T follicular helper cell (primary cell): ENCODE measurements around the gene FIBCD1.
"Not testable (repeated sequence)": the region's sequence is repeated elsewhere in the genome, so short reads cannot be mapped to it uniquely, and the experiment has no call there.

Experiments used
- DNase-seq: peaks from one replicate; pipeline ENCODE4 v3.0.0-alpha.2; 2020; ENCODE audit warnings: low read depth

FIBCD1 gene

DNA sequence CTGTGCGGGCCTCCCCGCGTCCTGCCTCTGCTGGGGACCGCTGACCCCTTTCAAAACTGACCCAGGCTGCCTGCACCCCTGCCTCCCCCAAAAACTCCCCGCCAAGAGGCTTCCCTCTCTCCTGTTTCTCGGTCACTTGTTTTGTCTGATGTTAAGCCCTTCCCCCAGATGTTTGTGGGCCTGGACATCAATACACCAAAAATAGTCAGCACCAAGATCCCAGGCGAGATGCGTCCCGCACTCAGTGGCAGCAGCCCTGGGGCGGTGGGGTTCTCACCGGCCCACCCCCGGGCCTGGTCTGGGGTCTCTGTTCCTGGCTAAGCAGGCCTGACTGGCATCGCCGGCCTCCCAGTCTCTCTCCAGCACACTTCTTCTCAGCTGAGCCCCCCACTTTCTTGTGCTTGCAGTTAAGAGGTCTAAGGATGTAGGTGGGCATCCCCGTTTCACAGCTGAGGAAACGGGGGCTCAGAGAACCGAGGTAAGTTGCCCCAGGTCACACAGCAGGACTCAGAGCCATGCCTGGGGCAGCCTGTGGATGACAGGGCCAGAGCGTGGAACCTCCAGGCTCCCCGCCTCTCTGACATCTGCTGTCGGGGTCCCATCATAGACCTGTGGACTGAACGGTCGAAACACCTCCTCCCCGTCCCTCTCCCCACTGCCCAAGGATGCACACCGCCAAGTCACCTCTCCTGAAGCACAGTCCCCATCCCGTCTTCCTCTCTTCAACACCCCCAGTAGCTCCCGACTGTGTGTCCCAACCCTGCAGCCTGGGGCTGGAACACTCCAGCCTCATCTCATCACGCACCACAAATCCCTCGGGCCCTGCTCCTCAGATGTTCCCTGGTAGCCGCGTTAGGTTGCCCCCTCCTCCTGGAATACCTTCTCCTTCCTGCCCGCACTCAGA lies 16.8 kb downstream of the FIBCD1 start:
- no peak for DNase-seq

DNA sequence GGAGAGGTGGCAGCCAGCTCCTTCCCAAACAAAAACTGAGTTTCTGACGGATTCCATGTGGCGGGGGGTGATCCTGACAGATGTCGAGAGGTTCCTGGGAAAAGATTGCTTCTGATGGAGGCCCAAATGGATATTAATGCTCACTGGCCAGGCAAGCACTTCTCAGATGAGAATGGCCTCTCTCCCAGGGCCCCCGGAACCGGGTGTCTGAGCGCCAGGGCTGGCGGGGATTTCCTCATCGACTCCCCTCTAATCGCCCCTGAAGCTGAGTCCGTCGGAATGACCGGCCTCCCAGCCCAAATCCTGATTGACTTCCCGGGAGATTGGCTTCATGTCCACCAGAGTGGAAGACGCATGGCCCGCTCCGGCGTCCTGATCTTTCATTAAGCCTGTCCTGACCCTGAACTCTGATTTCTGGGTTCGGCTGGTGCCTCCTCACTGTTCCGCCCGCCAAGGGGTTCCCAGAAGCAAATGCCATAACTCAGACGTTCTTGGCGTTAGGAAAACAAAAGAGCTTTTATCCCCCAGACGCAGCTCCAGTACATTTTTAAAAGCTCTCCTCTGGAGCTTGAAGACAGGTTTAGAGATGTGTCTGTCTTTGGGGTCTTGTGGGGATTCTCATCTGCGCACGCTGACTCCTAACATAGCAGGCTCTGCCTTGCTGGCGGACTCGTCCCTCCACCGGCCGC lies 17.6 kb downstream of the FIBCD1 start:
- no peak for DNase-seq

DNA sequence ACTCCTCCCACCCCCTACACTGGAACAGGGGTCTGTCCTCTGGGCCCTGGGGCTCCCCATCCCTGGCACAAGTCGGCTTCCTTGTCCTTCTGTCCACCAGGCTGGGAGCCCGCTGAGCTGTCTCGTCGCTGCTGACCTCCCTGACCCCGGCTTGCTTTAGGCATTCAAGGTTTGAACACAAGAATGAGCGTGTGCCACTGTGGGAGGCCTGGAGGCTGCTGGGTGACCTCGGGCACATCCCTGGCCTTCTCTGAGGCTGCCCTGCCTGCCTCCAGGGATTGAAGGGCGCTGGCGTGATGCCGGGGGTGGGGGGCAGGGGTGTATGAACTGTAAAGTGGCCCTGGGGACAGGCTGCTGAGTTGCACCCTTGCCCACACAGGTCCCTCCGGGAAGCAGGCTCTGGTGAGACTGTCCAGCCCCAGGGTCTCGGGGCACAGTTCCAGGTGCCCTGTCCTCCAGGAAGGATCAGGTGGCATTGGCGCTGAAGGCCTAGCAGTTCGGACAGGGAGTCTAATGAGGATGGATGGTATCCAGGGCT lies 18.2 kb downstream of the FIBCD1 start:
- DNase-seq: no peak

DNA sequence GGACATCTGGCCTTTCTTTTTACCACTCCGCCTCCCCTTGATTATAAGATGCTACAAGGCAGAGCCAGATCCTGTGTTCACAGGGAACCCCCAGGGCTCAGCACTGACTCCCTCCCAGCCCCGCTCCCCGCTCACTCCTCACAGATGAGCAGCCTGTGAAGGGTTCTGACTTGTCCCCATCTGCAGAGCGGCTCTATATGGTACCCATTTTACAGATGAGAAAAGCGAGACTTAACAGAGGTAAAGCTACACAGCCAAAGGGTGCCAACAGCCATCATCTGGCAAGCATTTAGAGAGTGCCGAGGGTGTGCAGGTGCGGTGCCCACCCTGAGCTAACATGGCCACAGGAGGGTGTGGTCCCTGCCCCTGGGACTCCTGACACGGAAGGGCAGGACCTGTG lies 18.8 kb downstream of the FIBCD1 start:
- no peak for DNase-seq

DNA sequence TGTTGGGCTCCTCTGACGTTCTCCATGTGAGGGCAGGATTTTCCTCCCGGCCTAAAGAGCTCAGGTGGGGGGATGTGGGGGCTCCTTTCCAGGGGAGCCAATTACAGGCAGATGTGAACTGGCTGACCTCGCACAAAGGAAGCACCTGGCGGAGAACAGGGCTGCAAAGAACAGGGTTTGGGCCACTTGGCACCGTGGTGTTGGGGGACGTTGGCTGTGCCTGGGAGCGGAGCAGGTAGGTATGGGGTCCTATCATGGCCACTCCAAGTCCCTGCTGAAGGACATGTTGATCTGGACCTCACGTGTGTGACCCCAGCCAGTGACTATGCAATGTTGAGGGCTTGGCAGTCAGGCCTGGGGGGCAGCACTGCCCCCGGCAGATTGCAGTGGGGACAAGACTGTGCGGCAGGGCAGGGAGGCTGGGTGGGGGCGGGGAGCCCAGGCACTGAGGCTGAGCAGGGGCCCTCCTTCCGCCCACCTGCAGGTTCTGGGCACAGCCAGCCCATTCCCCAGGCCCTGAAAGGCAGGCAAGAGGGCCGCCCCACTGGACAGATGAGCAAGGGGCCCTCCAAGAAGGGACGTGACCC lies 19.4 kb downstream of the FIBCD1 start:
- DNase-seq: no peak

DNA sequence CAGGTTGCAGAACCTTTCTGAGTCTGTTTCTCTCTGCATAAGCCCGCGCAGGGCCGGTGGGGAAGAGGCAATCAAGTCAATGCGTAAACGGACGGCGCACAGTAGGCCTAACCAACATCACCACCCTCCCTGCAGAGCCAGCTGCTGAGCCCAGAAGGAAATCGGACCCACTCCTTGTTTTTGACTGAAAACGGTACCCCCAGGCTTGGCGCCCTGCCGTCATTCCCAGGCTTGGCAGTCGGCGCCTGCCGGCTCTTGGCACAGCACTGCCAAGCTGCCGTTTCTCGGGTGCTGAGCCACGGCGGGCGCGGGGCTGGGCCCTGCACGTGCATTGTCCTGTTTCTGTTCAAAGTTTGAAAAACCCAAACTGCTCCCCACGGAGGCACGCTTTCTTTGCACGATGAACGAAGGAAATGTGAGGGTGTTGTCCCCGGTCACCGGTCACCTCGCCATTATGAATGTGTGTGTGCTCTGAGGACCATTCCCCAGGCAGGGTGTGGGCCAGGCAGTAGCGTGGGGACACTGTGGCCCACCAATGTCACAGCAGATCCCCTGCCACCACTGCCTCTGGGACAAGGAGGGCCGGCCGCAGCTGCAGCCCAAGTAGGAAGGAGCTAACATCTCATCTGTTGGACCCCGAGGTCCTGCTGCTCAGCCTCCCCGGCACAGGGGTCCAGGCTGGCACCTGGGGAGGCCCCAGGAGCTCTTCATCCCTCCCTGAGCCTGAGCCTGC lies 20.1 kb downstream of the FIBCD1 start:
- no peak for DNase-seq

DNA sequence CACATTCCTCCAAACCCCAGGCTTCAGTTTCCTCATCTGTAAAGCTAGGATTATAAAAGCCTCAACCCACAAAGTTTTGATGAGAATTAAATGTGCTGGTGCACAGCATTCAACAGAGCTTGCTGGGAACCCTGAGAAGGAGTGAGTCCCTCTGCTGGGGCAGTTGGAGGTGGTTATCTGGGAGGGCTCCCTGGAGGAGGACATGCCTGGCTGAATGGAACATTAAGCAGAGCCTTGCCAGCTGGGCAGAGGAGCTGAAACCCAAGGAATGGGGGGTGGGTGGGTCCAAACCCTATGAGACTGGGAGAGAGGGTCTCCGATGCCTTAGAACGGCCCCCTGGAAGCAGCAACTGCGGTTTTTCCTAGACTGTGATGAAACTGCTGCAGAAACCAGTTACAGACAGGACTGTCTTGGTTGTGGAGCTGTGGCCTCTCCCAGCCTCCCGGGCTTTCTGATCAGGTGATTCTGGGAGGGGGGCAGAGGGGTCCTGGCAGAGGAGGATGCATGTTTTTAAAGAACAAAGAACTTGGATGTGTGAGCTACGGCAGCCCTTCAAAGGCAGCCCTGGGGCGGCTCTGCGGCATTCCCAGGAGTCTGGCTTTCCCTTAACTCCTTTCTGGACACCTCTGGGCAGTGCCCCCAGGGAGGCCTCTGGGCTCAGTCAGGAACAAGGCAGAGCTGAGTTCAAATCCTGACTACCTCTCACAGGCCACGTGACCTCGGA lies 20.8 kb downstream of the FIBCD1 start:
- DNase-seq: no peak

DNA sequence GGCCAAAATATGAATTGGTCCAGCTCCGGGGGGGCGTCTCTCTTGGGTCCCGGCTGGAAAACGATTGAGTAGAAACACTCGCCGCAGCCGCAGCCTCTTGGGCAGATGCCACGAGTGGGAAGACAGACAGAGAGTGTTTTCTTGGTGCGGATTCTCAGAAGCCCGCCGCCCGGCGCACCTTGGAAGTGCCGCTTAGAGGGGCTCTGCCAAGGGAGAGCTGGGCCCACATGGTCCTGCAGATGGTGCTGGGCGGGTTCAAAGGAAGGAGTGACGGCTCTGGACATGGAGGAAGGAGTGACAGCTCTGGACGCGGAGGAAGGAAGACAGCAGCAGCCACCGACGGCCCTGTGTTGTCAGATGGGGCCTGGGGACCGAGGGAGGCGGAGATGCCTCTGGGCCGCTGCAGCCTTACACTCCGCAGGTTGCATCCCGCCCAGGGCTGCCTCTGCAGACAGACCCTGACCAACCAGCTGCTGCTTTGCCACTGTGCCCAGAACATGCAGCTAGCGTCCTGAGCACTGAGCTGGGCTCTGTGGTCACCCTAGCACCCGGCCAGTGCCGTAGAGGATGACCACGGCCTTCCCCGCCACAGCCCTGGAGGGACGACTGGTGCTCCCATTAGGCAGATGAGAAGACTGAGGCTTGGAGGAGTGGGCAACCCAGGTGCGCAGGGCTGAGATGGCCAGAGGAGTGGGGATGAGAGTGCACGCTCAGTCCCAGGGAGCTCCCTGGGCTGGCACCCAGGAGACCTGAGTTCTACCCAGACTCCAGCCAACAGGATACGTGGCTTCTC lies 21.7 kb downstream of the FIBCD1 start:
- DNase-seq: no peak

DNA sequence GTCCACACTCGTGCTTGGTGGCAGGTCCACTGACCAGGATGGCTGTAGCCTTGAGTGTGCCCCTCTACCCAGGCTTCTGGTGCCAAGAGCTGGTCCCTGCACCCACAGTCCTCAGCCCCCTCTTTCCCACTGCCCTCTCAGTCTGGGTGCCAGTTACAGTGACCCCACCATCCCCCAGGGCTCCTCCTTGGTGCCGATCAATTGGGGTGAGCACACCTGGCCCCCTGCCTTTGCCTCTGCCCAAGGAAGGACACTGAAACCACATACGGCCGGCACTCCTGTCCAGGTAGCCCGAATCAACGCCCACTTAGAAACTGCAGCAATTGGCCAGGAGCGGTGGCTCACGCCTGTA lies 24.0 kb downstream of the FIBCD1 start:
- no peak for DNase-seq

DNA sequence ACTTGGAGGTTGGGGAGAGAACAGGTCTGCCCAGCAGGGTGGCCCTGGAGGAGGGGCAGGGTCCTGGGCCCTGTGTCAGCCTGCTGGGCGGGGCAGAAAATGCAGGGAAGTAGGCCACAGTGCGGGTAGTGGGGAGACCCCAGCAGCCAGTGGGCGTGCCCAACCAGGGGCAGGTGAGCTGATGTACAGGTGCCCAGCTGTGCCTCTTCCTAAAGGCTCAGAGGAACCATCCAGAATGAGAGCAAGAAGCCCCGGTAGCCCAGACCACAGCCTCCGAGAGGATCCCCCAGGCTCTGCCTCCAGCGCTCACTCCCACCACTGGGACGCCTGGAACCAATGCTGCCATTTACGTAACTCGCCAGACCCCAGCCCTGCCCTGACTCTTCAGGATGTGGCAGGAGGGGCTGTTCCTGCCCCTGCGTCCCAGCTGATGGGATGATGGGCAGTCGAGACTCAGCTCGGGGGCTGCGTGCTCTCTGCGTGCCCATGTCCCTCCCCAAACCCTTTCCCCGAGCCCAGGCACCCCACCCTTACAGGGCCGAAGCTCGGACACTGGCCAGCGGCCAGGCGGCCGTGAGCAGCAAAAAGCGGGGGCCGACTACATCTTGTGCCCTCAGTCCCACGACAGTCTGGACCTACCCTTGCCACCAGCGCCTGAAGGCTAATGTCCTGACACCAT lies 24.5 kb downstream of the FIBCD1 start:
- no peak for DNase-seq

DNA sequence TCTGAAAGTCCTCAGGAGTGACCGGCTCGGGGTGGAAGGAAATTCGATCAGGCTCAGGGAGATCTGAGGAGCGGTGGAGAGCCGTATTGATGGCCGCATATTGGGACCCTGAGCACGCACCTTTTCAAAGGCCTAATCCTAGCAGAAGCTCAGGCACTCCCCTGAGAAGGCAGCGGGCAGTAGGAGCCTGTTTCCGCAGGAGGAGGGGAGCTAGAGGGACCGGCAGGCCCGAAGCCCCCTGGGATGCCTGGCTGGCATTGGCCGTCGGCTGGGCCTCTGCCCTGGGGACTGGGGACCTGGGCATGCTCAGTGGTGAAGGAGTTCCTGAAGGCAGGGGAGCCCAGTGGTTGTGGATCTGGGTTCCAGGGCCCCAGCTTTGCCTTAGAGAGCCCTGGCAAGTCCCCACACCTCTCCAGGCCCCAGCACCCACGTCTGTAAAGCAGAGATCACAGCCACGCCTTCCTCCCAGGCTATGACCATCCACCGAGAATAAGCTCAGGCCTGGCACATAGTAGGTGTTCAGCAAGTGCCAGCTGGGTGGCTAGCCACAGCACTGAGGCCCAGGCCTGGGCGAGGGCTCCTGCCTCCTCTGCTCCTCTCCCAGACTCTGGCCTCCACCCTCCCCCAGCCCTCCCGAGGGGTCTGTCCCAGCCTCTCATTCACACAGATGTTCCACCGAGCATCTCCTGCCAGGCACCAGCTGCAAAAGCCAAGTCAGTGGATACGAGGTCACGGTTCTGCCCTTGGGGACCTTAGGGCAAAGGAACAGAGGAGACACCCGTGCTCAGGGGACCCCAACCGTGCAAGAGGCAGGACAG lies 25.2 kb downstream of the FIBCD1 start:
- no peak for DNase-seq

DNA sequence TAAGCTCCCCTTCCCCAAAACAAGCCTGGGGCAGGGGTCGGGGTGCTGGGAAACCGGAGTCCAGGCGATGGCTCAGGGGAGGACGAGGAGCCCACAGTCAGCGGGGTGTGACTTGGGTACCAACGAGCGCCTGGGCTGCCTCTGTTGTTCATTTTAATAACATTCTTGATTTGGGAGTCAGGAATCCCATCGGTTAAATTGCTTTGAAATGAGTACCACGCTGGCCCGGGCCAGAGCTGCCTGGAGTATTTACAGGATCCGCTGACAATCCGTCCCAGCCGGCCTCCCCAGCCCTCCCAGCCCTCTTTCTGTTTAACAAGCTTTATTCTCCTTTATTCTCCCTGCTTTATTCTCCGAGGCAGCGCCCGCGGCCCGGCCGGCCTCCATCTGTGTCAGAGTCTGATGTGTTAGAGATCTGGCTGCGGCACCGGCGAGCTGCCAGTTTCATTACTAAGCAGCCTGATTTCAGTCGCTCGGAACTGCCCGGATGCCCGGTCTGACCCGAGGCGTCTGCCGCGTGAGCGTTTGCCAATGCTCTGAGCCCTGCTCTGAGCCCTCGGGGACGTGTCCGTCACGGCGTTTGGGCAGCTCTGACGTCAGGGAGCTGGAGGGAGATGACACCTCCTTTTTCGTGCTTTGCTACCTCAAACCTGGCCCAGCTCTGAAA lies 26.0 kb downstream of the FIBCD1 start:
- DNase-seq: no peak

DNA sequence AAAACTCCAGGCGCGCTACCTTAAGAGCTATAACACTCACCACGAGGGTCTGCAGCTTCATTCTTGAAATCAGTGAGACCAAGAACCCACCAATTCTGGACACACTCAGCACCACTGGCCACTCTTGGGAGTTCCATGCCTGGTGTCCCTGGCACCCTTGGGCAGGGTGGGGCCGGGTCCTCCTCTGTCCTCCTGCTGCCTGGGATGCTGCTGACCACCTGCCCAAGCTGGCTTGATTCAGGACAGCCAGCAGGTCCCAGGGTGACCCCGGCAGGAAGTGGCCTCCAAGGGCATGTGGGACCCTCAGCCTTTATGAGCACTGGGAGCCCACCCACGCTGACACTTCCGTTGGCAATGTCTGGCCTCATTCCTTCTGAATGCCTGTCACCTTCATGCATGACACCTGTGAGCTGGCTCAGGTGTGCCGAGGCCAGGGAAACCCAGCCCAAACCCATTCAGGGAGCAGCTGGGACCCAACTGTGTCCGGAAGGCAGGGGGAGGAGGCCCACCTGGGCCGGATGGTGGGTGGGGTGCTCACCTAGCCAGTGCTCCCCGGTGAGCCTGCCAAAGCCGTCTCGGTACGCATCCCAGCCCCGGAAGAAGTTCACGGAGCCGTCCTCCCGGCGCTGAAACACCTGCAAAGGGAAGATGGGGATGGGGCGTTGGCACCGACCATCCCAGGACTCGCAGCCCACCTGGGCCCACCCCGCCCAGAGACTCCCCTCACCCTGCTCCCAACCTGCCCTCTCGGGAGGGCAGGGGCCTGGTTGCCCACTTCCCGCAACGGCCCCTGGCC lies 27.6 kb downstream of the FIBCD1 start:
- no peak for DNase-seq

DNA sequence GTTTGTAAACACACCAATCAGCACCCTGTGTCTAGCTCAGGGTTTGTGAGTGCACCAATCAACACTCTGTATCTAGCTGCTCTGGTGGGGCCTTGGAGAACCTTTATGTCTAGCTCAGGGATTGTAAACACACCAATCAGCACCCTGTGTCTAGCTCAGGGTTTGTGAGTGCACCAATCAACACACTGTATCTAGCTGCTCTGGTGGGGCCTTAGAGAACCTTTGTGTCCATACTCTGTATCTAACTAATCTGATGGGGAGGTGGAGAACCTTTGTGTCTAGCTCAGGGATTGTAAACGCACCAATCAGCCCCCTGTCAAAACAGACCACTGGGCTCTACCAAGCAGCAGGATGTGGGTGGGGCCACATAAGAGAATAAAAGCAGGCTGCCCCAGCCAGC lies 28.4 kb downstream of the FIBCD1 start:
- DNase-seq: not testable (repeated sequence)

DNA sequence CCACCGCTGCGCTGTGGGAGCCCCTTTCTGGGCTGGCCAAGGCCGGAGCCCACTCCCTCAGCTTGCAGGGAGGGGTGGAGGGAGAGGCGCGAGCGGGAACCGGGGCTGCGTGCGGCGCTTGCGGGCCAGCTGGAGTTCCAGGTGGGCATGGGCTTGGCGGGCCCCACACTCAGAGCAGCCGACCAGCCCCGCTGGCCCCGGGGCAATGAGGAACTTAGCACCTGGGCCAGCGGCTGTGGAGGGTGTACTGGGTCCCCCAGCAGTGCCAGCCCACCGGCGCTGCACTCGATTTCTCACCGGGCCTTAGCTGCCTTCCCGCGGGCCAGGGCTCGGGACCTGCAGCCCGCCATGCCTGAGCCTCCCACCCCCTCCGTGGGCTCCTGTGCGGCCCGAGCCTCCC lies 29.0 kb downstream of the FIBCD1 start:
- not testable (repeated sequence) for DNase-seq

DNA sequence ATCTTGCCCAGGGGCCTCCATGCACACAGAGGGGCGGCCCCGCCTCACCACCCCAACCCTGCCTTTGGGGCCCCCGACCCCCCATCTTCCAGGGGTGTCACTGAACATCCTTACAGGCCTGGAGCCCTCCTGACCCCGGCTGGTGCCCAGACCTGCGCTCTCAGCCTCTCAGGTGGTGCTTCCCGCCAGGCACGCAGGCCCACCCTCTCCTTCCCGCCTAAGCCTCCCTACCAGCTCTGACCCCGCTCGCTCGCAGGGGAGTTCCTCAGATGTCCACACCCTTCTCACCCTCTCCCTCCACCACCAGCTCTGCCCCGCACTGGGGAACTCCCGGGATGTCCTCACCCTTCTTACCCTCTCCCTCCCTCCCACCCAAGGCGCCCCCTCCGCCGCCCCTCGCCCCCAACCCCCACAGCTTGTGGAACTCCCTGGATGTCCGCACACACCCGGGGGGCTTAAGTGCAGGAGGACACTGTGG lies 30.1 kb downstream of the FIBCD1 start:
- no peak for DNase-seq

DNA sequence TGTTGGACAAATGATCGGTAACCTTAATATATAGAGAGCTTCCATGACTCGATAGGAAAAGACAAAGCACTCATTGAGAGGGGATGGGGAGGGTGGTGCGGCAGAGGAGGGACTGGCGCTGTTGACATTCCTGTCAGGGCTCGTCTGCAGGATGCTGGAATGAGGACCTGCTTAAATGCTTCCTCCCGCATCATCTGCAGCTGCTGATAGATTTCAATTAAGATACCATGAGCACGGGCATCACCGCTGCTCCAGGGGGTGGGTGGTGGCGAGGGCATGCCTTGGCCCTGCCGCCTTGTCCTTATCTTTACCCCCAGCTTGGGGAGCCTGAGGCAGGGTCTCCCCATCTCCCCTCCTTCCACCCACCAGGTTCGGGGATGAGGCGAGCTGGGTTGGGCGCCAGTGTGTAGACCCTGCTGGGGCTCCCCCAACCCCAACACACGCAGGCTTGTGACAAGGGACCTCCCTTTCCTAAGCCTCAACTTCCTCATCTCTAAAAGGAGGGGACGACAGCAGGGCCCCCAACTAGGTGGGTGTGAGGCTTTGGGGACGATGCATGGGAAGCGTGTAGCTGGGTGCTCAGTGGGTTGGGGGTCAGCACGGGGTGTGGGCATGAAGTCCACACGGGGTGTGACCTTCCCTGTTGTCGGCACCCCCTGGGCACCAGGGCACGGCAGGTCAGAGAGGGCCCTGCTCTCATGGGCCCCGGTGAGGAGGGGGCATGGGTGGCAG lies 30.7 kb downstream of the FIBCD1 start:
- no peak for DNase-seq
